DOHH2 (cell line): Measurements from ENCODE around the gene ENTPD5.

Experiments used
- EZH2phosphoT487 ChIP-seq: fragments of 200-600 bp; sonication (generic); IDR thresholded peaks from 2 replicates; pipeline ENCODE4 v1.6.1; 2017; ENCODE audit warnings: borderline replicate concordance, mild to moderate bottlenecking, antibody characterized with exemption, low read length, moderate library complexity, mixed read lengths
- TF ChIP-seq, protein P1 (sequence below): fragments of 200-600 bp; sonication (generic); IDR thresholded peaks from one replicate; pipeline ENCODE4 v1.5.1; 2014; ENCODE audit warnings: antibody characterized with exemption, mild to moderate bottlenecking, low read depth, low read length; ENCODE audit not compliant: poor library complexity, severe bottlenecking

DNA sequence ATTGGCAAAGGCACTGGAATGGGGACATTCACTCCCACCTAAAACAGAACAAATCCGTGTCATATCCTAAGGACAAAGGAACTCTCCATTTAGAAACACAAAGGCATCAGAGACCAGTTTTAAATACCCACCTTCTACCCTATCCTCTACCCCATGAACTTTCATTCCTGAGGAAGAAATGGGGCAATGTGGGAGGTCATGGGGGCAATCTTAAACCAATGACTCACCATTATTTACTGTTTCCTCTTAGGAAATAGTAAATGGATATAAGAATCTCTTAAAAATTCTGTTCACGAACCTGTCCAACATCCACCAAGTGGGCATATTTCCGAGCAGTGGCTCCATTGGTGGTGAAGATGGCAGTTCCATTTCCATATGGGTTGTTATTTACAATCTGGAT is 45.8 kb upstream of the ENTPD5 start:
- TF ChIP-seq, protein P1, sequence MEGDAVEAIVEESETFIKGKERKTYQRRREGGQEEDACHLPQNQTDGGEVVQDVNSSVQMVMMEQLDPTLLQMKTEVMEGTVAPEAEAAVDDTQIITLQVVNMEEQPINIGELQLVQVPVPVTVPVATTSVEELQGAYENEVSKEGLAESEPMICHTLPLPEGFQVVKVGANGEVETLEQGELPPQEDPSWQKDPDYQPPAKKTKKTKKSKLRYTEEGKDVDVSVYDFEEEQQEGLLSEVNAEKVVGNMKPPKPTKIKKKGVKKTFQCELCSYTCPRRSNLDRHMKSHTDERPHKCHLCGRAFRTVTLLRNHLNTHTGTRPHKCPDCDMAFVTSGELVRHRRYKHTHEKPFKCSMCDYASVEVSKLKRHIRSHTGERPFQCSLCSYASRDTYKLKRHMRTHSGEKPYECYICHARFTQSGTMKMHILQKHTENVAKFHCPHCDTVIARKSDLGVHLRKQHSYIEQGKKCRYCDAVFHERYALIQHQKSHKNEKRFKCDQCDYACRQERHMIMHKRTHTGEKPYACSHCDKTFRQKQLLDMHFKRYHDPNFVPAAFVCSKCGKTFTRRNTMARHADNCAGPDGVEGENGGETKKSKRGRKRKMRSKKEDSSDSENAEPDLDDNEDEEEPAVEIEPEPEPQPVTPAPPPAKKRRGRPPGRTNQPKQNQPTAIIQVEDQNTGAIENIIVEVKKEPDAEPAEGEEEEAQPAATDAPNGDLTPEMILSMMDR = no peak
- TF ChIP-seq EZH2phosphoT487 = no peak
